Activated CD4-positive, CD25-positive, alpha-beta regulatory T cell treated with anti-CD3 and anti-CD28 coated beads, Interleukin-2, amount 50 U/mL, for 24 hours (primary cell): ENCODE data around the gene LRP10.

Experiments
- ATAC-seq, 2 donors: fragments of 150-1000 bp; cut with Tn5 transposase; one replicate each; pipeline ENCODE4 v1.10.0; 2021; ENCODE audit warnings: mild to moderate bottlenecking in 1 of 2, moderate library complexity in 1 of 2

LRP10 gene

GRCh38 chr14:22923746-22924145 is 52.2 kb downstream of the LRP10 start:
- ATAC-seq = no peak

GRCh38 chr14:22925513-22925912 is 54.0 kb downstream of the LRP10 start:
- no peak for ATAC-seq

GRCh38 chr14:22926316-22926715 is 54.8 kb downstream of the LRP10 start:
- ATAC-seq = no peak

- no peak for ATAC-seq
Measured at GRCh38 chr14:22928237-22929103, 56.9 kb downstream of the LRP10 start.

GRCh38 chr14:22929104-22929960 is 57.8 kb downstream of the LRP10 start, which contains the start of gene PRMT5:
PRMT5 (minus strand) TSS chr14:22929376; CDS start chr14:22929361, 15 bp downstream.
- peak; percentile 96 to 98 for ATAC-seq

- ATAC-seq = no peak
Measured at GRCh38 chr14:22929961-22930364, 58.4 kb downstream of the LRP10 start.
